Large intestine (tissue), 12 donors: ENCODE results near the gene PIGC. TPM values are rescaled to one million over a fixed set of nuclear protein-coding genes. Genes with fewer than 3 reads are reported as not detected.

Experiments
- DNase-seq, 2 donors: peaks; one replicate each; pipeline versions ENCODE4 v3.0.0 to v3.0.0-alpha.2; 2013
- H3K27ac ChIP-seq: one replicate; pipeline ENCODE4 v1.5.1; 2013; ENCODE audit warnings: low read length
- H3K27me3 ChIP-seq: 2 replicates; pipeline ENCODE4 v1.6.1; 2013; ENCODE audit warnings: low read length; ENCODE audit not compliant: control insufficient read depth, insufficient read depth
- H3K36me3 ChIP-seq: 2 replicates; pipeline ENCODE4 v1.6.1; 2013; ENCODE audit warnings: low read length; ENCODE audit not compliant: control insufficient read depth, insufficient read depth
- H3K4me1 ChIP-seq: one replicate; pipeline ENCODE4 v1.6.1; 2013; ENCODE audit warnings: low read length; ENCODE audit not compliant: control insufficient read depth, insufficient read depth
- H3K4me3 ChIP-seq: one replicate; pipeline ENCODE4 v1.5.1; 2013; ENCODE audit warnings: low read length
- H3K9me3 ChIP-seq: one replicate; pipeline ENCODE4 v1.6.1; 2013; ENCODE audit warnings: mild to moderate bottlenecking, low read depth, low read length, moderate library complexity; ENCODE audit not compliant: control insufficient read depth
- WGBS: methylation state at CpG from one replicate; pipeline ENCODE4 v1.1.5; 2013; ENCODE audit warnings: low lambda C conversion rate; ENCODE audit not compliant: insufficient coverage; 5-methylcytosine and 5-hydroxymethylcytosine counted together
- long read RNA-seq, 11 donors: transcript quantifications; one replicate each; lab custom pipeline, GENCODE V29; 2026
- polyA plus RNA-seq: library from polyadenylated mRNA; unstranded; fragments of 120-200 nt; gene quantifications from one replicate; pipeline ENCODE4 v1.2.1, GENCODE V29; 2013

Gene PIGC
- 30.6 TPM for polyA plus RNA-seq
- long read RNA-seq, donor 1, partial matches to known transcripts = 0 of 9 reads
- long read RNA-seq, donor 1, other reads (novel, unspliced or antisense) = 0 of 9 reads
- long read RNA-seq, donor 2, transcript PIGC-202 (1 exons, 2,630 nt) = minor isoform, 7 of 30 reads
- long read RNA-seq, donor 2, transcript PIGC-201 (2 exons, 1,447 nt) = major isoform, 23 of 30 reads
- long read RNA-seq, donor 2, partial matches to known transcripts = 0 of 30 reads
- long read RNA-seq, donor 2, other reads (novel, unspliced or antisense) = 0 of 30 reads
- long read RNA-seq, donor 3 = 0 reads
- long read RNA-seq, donor 4, partial matches to known transcripts = 0 of 2 reads
- long read RNA-seq, donor 4, other reads (novel, unspliced or antisense) = 0 of 2 reads
- long read RNA-seq, donor 5, transcript PIGC-201 (2 exons, 1,447 nt) = major isoform, 10 of 11 reads
- long read RNA-seq, donor 5, partial matches to known transcripts = 0 of 11 reads
- long read RNA-seq, donor 5, other reads (novel, unspliced or antisense) = 0 of 11 reads
- long read RNA-seq, donor 6, transcript PIGC-201 (2 exons, 1,447 nt) = minor isoform, 8 of 22 reads
- long read RNA-seq, donor 6, transcript PIGC-202 (1 exons, 2,630 nt) = major isoform, 14 of 22 reads
- long read RNA-seq, donor 6, partial matches to known transcripts = 0 of 22 reads
- long read RNA-seq, donor 6, other reads (novel, unspliced or antisense) = 0 of 22 reads
- long read RNA-seq, donor 7, transcript PIGC-202 (1 exons, 2,630 nt) = major isoform, 7 of 11 reads
- long read RNA-seq, donor 7, partial matches to known transcripts = 0 of 11 reads
- long read RNA-seq, donor 7, other reads (novel, unspliced or antisense) = 0 of 11 reads
- long read RNA-seq, donor 8, transcript PIGC-201 (2 exons, 1,447 nt) = major isoform, 25 of 33 reads
- long read RNA-seq, donor 8, transcript PIGC-202 (1 exons, 2,630 nt) = minor isoform, 8 of 33 reads
- long read RNA-seq, donor 8, partial matches to known transcripts = 0 of 33 reads
- long read RNA-seq, donor 8, other reads (novel, unspliced or antisense) = 0 of 33 reads
- long read RNA-seq, donor 9, transcript PIGC-202 (1 exons, 2,630 nt) = minor isoform, 9 of 29 reads
- long read RNA-seq, donor 9, transcript PIGC-201 (2 exons, 1,447 nt) = major isoform, 15 of 29 reads
- long read RNA-seq, donor 9, partial matches to known transcripts = 0 of 29 reads
- long read RNA-seq, donor 9, other reads (novel, unspliced or antisense) = 5 of 29 reads
- long read RNA-seq, donor 10, transcript PIGC-202 (1 exons, 2,630 nt) = minor isoform, 8 of 23 reads
- long read RNA-seq, donor 10, transcript PIGC-201 (2 exons, 1,447 nt) = major isoform, 15 of 23 reads
- long read RNA-seq, donor 10, partial matches to known transcripts = 0 of 23 reads
- long read RNA-seq, donor 10, other reads (novel, unspliced or antisense) = 0 of 23 reads
- long read RNA-seq, donor 11, transcript PIGC-202 (1 exons, 2,630 nt) = minor isoform, 6 of 16 reads
- long read RNA-seq, donor 11, transcript PIGC-201 (2 exons, 1,447 nt) = major isoform, 10 of 16 reads
- long read RNA-seq, donor 11, partial matches to known transcripts = 0 of 16 reads
- long read RNA-seq, donor 11, other reads (novel, unspliced or antisense) = 0 of 16 reads

- Histone ChIP-seq H3K9me3 (no peaks in the 10 kb centered on the region), H3K4me1 (peaks cover 11% of the 10 kb centered on the region)
Observed at GRCh38 chr1:172443666-172444453, at the start of gene PIGC. TSS of gene PIGC (minus strand) at chr1:172444069. CDS start at chr1:172442622, 1,447 bp downstream.

DNA sequence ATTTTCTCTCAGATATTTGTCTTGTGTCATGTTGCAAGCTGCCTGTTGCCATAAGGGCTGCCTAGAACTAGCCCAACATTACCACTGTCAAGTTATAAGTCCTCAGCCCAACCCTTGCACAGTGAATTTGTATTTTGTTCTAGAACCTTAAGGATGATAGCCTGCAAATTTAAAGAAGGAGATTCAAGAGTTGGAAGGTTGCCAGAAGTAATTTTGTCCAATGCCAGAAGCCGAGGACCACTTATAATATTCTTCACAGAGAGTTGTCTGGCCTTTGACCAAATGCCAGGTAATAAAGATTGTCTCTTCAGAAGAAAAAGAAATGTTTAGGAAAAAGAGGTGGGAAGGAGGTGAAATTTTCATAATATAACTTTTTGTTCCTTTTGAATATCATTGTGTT lies 48.6 kb upstream of the PIGC start:
- no peak overlapping the region for H3K4me3 ChIP-seq
- no peaks in the 10 kb centered on the region for H3K9me3 ChIP-seq
- WGBS = 25% methylated on average over 1 of the region's 1 CpG
- H3K4me1 ChIP-seq = peaks cover 38% of the 10 kb centered on the region
- no peaks in the 10 kb centered on the region for H3K36me3 ChIP-seq
- H3K27ac ChIP-seq = no peak overlapping the region
- no peaks in the 10 kb centered on the region for H3K27me3 ChIP-seq
- peak in 1 of 2 donors; percentile 21 for DNase-seq

More at GRCh38 chr1:172443666-172444453, at the start of gene PIGC:
- DNase-seq = peak; percentile 84 to 88
- Histone ChIP-seq H3K27me3 (no peaks in the 10 kb centered on the region), H3K36me3 (peaks cover 8% of the 10 kb centered on the region), H3K4me3 (peak within 1 kb of the TSS; percentile 93), H3K27ac (peak within 1 kb of the TSS; percentile 17)
- no CpG with 5 or more reads among the region's 43 CpGs for WGBS

DNA sequence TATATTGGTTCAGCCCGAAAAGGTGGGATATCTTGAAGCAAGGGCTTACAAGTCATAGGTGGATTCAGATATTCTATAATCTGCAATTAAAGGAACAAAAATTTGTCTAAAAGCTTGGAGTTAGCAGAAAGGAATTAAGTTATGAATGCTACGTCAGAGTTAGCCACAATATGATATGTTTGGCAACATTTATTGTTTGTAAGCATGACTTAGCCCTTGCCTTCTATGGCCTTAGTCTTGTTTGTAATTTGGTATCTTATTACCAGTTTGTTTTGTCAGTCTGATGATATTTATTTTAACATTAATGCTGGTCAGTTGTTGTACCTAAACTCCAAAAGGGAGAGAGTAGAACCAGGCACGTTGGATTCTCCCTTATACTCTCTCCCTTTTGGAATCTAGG lies 46.0 kb upstream of the PIGC start:
- DNase-seq = no peak
- Histone ChIP-seq H3K9me3 (no peaks in the 10 kb centered on the region), H3K36me3 (no peaks in the 10 kb centered on the region), H3K27me3 (no peaks in the 10 kb centered on the region), H3K4me1 (peaks cover 30% of the 10 kb centered on the region), H3K27ac (no peak overlapping the region), H3K4me3 (no peak overlapping the region)
- WGBS = 50% methylated on average over 1 of the region's 3 CpGs

GRCh38 chr1:172488393-172488792 lies 44.5 kb upstream of the PIGC start:
- Histone ChIP-seq H3K27me3 (no peaks in the 10 kb centered on the region), H3K4me1 (peaks cover 21% of the 10 kb centered on the region), H3K36me3 (no peaks in the 10 kb centered on the region), H3K27ac (peak overlapping the region; percentile 58), H3K4me3 (no peak overlapping the region), H3K9me3 (no peaks in the 10 kb centered on the region)
- peak in 1 of 2 donors; percentile 64 for DNase-seq
- 50% methylated on average over 2 of the region's 3 CpGs for WGBS

DNA sequence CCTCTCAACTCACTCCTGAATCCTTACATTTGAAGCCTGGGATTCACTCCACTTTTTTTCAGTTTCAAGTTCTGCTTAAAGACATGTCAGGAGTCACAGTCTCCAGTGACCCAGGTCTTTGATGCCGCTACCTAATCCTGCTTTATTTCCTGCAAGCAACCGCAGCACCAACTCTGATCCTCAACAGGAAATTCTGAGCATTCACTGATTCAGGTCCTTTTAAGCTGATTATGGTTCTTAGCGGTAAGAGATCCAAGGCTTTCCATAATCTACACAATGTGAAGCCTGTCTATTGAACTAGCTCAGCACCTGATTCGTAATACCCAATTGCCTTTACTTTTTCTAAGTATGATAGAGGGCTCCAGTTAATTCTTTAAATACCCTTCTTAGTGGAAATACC lies 43.7 kb upstream of the PIGC start:
- DNase-seq = peak in 1 of 2 donors; percentile 12
- Histone ChIP-seq H3K9me3 (no peaks in the 10 kb centered on the region), H3K4me3 (no peak overlapping the region), H3K27me3 (no peaks in the 10 kb centered on the region), H3K4me1 (peaks cover 21% of the 10 kb centered on the region), H3K36me3 (no peaks in the 10 kb centered on the region), H3K27ac (no peak overlapping the region)
- WGBS = no CpG with 5 or more reads among the region's 4 CpGs

DNA sequence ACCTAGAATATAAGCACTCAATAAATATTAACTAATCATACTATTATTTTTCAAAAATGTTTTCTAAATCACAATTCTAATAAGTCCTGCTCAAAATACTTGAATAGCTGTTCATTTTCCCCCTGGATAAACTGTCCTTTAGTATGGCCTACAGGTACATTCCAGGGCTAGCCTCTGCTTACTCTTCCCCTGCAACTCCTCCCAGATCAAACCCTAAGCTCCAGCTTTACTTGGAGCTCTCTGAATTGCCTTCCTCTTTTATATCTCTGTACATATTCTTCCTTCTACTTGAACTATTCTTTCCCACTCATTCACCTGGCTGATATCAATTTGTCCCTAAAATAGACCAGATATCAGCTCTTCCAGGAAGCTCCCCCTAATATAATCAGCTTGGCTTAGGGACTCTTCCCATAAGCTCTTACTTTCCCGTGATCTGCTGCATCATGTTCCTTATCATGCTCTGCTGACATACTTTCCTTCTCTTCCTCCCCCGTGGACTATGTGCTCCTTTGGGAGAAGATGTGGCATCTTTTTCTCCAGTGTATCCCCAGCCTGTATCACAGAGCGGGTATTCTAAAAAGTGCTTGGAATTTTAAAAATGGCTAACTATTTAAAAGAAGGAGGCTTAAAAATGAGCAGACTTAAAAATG lies 43.1 kb upstream of the PIGC start:
- DNase-seq = peak in 1 of 2 donors; percentile 52
- H3K27me3 ChIP-seq = no peaks in the 10 kb centered on the region
- H3K9me3 ChIP-seq = no peaks in the 10 kb centered on the region
- H3K4me3 ChIP-seq = no peak overlapping the region
- peaks cover 14% of the 10 kb centered on the region for H3K4me1 ChIP-seq
- WGBS = 100% methylated on average over 1 of the region's 3 CpGs
- no peaks in the 10 kb centered on the region for H3K36me3 ChIP-seq
- H3K27ac ChIP-seq = peak overlapping the region; percentile 57

DNA sequence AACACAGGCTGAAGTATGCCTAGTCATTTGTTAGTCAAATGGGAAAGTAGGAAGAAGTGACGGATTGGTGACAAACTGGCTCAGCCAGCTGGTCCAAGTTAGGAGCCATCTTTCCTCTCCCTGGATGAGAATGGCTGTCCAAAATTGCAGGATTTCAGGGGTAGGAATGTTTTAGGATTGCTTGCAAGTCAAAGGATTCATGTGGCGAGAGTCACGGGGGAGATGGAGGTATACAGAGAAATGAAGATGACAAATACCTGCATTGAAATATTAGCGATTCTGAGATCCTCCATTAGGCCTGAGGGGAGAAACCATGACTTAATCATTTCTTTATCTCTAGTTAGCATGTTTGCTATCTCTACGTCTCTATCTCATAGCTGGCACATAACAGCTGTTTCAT lies 41.8 kb upstream of the PIGC start:
- Histone ChIP-seq H3K4me1 (peaks cover 10% of the 10 kb centered on the region), H3K36me3 (no peaks in the 10 kb centered on the region), H3K27ac (no peak overlapping the region), H3K4me3 (no peak overlapping the region), H3K27me3 (no peaks in the 10 kb centered on the region), H3K9me3 (no peaks in the 10 kb centered on the region)
- 93% methylated on average over 4 of the region's 5 CpGs for WGBS
- no peak for DNase-seq

GRCh38 chr1:172484252-172484651 lies 40.4 kb upstream of the PIGC start:
- no peak overlapping the region for H3K27ac ChIP-seq
- no peaks in the 10 kb centered on the region for H3K36me3 ChIP-seq
- no peak overlapping the region for H3K4me3 ChIP-seq
- no peaks in the 10 kb centered on the region for H3K9me3 ChIP-seq
- peaks cover 10% of the 10 kb centered on the region for H3K4me1 ChIP-seq
- no peaks in the 10 kb centered on the region for H3K27me3 ChIP-seq
- DNase-seq = no peak

GRCh38 chr1:172483448-172483847 lies 39.6 kb upstream of the PIGC start:
- Histone ChIP-seq H3K27me3 (no peaks in the 10 kb centered on the region), H3K4me3 (no peak overlapping the region), H3K4me1 (peaks cover 10% of the 10 kb centered on the region), H3K36me3 (no peaks in the 10 kb centered on the region), H3K27ac (no peak overlapping the region), H3K9me3 (no peaks in the 10 kb centered on the region)
- DNase-seq = no peak
